Cardiac fibroblast (primary cell): Measurements from ENCODE around the gene ANXA1.

Experiments
- DNase-seq, 2 donors: peaks; one replicate each; pipeline versions ENCODE4 v3.0.0 to v3.0.0-alpha.2; 2010; ENCODE audit warnings: low read depth in 2 of 2
- H3K4me3 ChIP-seq, 2 donors: replicated peaks in 1 of 2; 1 replicate in 1 of 2; 2 replicates in 1 of 2; pipeline ENCODE4 v1.5.1; 2011; ENCODE audit warnings: low read depth in 2 of 2, low read length in 2 of 2, mild to moderate bottlenecking in 2 of 2, moderate library complexity in 1 of 2
- TF ChIP-seq, protein P1 (sequence below): IDR thresholded peaks from one replicate; pipeline ENCODE4 v1.5.1; 2011; ENCODE audit warnings: low read depth, mild to moderate bottlenecking, low read length, inconsistent platforms

Gene ANXA1

DNA sequence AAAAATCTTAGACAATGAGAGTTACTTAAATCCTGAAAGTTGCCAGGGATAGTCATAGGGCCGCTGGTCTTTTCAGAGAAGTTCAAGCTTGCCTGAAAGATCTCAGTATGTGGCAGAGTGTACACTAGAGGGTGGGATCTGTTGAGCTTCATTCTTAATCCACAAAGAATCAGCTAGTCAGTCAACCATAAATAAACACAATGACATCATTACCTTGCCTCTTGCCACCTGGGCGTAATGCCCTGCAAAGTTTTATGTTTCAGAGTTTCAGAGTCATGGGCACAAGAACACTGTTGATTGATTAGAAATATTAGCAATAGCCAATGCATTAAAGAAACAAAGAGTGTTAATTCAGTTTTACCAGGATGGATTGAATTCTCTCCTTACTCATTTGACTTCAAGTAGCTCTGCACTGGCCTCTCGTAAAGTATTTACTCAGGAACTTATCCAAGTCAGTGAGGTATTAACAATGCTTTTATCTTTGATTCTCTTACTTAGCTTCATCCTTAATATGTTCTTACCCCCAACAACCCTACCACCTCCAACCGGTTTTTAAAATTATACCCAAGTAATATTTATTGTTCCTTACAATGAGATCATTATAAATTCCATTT lies 14.3 kb upstream of the ANXA1 start:
- DNase-seq, result no peak
- TF ChIP-seq, protein P1, sequence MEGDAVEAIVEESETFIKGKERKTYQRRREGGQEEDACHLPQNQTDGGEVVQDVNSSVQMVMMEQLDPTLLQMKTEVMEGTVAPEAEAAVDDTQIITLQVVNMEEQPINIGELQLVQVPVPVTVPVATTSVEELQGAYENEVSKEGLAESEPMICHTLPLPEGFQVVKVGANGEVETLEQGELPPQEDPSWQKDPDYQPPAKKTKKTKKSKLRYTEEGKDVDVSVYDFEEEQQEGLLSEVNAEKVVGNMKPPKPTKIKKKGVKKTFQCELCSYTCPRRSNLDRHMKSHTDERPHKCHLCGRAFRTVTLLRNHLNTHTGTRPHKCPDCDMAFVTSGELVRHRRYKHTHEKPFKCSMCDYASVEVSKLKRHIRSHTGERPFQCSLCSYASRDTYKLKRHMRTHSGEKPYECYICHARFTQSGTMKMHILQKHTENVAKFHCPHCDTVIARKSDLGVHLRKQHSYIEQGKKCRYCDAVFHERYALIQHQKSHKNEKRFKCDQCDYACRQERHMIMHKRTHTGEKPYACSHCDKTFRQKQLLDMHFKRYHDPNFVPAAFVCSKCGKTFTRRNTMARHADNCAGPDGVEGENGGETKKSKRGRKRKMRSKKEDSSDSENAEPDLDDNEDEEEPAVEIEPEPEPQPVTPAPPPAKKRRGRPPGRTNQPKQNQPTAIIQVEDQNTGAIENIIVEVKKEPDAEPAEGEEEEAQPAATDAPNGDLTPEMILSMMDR, result no peak
- no peak overlapping the region for H3K4me3 ChIP-seq

DNA sequence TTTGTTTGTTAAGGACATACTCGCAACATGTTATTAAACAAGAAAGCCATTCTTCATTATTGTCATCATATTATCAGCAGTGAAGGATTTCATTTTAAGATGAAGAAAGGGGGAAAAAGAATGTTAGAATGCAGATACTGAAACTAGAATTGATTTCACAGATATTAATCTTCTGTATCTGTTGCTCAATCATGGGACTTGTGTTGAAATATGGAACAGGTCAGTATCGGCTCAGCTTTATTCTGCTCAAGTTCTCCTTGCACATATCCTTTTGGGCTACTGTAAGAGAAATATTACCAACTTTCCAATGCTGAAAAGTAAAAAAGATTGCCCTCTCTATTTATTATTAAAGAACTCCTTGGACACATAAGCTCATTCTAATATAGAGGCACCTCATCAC lies 13.8 kb upstream of the ANXA1 start:
- TF ChIP-seq, protein P1, result no peak
- no peak for DNase-seq
- H3K4me3 ChIP-seq, result no peak overlapping the region

GRCh38 chr9:73138516-73138915 lies 13.1 kb upstream of the ANXA1 start:
- DNase-seq, result no peak
- no peak overlapping the region for H3K4me3 ChIP-seq
- TF ChIP-seq, protein P1, result no peak

GRCh38 chr9:73141282-73141681 lies 10.4 kb upstream of the ANXA1 start:
- DNase-seq, result no peak
- TF ChIP-seq, protein P1, result no peak
- H3K4me3 ChIP-seq, result no peak overlapping the region

- no peak overlapping the region for H3K4me3 ChIP-seq
- DNase-seq, result peak; percentile 85 to 88
- TF ChIP-seq, protein P1, result no peak
Observed at GRCh38 chr9:73143711-73144328, 7.8 kb upstream of the ANXA1 start.

DNA sequence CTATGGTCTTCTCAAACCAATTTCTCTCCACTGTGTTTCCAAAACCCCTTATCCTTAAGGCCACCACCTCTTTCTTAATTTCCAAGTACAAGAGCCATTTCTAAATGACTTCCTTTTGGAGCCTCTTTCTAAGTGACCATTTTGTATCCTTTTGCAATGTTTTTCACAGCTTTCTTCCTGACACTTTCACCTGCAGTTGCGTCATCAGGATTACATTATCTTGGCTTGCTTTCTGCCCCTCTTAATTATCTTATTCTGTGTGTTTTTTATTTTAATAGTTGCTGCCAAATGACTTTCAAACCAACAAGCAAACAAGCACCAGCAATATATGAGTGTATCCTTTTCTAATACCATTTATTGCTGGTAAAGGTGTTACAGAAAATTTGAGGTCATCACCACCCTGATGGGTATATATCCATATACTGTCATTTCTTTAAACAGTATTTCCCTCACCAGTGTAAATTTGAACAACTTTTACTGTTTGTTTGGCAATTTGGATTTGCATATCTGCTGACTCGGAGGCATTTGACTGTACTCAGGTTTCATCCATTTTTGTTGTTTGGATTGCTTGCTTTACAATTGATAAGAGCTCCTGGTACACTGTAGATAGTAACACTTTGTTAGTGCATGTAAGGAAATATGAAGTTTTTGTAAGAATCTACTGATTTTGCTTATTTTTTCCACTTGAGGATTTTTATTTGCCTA lies 5.4 kb upstream of the ANXA1 start:
- TF ChIP-seq, protein P1, result no peak
- no peak for DNase-seq
- H3K4me3 ChIP-seq, result no peak overlapping the region
